Measurements from ENCODE around the gene SPDYE17.
"Not testable (repeated sequence)": the region's sequence is repeated elsewhere in the genome, so short reads cannot be mapped to it uniquely, and the experiment has no call there.

Gene SPDYE17

DNA sequence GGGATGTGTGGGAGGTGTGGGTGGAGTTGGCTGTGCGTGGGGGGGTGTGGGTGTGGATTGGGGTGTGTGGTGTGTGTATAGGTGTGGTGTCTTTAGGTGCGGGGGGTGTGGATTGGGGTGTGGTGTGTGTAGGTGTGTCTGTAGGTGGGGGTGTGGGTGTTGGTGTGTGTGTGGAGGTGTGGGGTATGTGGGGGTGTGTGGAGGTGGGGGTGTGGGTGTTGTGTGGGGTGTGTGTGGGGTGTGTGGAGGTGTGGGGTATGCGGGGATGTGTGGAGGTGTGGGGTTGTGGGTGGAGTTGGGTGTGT lies 33.9 kb downstream of the SPDYE17 start:
- DNase-seq: no peak

- DNase-seq: no peak
These were observed 34.5 kb downstream of the SPDYE17 start for GRCh38 chr7:76997381-76998284.

GRCh38 chr7:76996932-76997331 lies 35.2 kb downstream of the SPDYE17 start:
- not testable (repeated sequence) for DNase-seq

GRCh38 chr7:76994286-76994685 lies 37.9 kb downstream of the SPDYE17 start:
- not testable (repeated sequence) for DNase-seq

DNA sequence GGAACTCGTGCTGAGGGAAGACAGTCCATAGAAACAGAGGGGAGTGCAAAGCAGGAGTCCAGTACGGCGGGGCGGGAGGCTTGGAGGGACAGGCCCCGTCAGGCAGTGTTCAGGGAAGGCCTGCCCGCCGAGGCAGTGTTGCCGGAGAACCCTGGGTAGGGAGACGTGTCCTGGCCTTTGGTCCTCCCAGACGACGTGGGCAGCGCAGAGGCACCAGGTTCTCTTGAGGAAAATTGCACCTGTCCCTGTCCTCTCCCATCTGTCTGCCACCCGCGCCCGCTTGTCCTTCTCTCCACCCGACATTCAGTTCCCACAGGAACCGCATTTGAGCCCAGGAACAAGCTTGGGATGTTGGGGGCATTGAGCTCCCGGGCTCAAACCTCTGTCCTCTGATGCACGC lies 38.3 kb downstream of the SPDYE17 start:
- not testable (repeated sequence) for DNase-seq

- not testable (repeated sequence) for DNase-seq
These were observed 39.3 kb downstream of the SPDYE17 start for GRCh38 chr7:76992871-76993270.

DNA sequence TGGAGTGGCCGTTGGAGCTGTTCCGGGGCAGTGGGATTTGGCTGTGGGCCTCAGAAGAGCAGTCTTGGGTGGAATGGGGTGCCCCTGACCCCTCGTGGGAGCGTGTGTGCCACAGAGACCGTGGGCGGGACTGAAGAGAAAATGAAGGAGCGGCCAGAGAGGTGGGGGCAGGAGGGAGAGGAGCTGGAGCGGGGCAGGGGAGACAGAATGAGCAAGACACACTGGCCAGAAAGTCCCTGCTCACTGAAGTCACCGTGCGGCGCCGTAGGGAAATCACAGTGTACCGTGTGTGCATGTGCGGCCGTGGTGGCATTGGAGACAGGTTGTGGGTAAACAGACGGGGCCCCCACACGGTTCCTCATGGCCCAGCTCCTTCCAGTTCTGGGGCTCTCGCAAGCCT lies 40.0 kb downstream of the SPDYE17 start:
- not testable (repeated sequence) for DNase-seq

DNA sequence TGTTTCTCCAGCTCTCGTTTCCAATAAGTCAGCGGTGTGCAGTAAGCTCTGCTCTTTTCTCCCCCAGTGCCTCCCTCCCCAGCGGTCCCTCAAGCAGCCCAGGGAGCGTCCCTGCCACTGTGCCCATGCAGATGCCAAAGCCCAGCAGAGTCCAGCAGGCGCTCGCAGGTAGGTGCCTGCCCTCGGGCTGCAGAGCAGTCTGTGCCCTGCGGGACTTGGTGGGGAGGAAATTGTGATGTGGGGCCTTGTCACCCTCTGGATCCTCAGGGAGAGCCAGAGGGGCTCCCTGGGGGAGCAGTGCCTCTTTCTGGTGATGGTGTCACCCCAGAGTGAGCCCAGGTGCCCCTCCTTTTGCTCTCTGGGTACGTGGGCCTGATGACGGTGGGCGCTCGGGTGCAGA lies 42.0 kb downstream of the SPDYE17 start:
- DNase-seq: not testable (repeated sequence)

DNA sequence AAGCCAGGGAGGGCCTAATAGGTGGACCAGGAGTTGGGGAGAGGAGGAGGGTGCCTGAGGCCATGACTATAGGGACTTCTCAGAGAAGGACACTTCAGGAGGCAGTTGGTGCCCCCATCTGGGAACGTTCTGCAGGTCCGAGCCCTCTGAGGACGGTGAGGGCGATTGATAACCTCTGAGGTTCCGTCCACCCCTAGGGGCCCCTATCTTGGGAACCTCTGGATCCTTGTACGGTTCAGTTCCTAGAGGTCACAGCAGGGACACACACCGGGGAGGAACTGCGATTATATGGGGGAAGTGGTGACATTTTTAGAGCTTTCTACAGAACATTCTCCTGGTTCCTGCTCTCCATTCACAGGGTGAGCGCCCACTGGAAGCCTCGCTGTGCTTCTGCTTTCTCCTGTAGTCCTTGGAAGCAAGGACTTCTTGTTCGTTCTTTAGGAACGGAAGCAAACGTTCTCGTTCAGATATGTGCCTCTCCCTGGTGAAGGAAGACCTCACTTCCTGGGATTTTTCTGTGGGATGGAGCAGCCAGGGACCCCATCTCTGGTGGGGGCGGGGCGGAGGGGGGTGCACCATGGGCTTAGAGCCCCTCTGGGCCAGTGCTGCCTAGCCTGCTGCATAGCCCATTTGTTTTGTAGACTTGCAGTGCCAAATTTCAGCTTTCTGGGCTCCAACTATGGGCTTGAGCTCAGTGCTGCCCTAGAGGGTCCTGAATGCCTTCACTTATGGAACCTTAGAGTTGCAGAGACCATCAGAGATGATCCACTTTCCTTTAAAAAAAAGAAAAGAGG lies 46.0 kb downstream of the SPDYE17 start:
- not testable (repeated sequence) for DNase-seq

GRCh38 chr7:76984784-76985136 lies 47.4 kb downstream of the SPDYE17 start:
- not testable (repeated sequence) for DNase-seq

DNA sequence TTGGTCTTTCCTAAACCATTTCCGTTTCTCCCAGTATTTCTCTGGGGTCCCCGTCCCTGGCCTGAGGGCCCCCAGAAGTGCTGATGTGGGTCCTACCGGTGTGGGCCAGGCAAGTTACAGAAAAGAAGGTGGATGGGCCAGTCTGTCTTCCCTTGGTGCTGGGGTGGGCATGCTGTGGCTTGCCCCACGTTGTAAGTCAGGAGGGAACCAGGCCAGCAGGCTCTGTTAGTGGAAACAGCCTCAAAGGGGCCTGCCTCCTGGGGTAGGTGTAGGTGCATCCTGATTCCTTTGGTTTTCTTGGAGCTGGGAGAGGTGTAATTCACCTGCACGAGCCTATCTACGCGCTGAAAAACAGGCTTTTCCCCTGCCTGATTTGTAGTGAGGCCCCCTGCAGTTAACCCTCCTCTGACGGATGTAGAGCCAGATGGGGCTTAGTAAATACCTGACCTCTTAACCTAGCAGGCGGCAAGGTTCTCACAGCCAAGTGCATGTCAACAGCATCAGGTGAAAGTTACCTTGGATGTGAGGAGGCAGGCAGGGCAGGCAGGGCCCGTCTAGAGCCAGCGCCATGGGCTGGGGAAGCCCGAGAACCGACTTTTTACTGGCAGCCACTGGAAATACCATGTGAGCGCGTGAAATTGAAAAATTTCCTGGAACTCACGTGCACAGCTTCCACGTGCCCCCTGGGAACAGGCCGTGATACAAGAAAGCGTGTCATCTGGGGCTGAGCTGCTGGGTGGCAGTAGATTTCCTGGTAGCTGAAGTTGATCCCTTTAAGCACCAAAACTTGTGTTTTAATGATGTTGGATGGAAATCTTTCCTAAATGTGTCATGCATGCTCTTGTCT lies 48.0 kb downstream of the SPDYE17 start:
- DNase-seq: not testable (repeated sequence)

DNA sequence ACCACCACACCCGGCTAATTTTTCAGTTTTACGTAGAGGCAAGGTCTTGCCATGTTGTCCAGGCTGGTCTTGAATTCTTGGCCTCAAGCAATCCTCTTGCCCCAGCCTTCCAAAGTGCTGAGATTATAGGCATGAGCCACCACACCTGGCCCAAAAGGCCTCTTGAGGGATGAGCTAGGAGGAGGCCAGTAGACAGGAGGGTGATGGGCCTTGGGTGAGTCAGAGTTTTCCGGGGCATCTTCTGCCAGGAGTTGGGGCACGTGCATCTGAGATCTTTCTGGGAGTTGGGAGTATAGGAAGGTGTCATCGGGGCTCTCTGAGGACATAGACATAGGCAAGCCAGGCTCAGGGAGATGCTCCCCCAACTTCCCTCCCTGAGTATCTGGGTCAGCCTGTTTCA lies 48.8 kb downstream of the SPDYE17 start:
- DNase-seq: not testable (repeated sequence)

DNA sequence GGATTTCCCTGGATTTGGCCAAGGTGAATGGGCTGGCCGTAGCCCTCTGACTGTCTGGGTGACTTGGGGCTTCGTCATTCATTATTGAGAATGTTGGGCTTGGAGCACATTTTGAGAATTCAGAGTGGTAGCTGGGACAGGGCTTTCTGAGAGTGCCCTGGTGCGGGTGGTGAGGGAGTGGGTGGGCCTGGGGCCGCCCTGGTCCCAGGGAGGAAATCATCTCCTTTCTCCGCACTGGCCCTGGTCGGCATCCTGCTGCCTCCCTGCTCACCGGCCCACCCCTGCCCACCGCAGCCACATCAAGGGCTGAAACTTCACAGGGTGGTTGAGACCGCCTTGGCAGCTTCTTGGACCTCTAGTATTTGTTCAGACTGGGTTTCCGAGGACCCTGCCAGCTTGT lies 49.7 kb downstream of the SPDYE17 start:
- DNase-seq: not testable (repeated sequence)

- DNase-seq: not testable (repeated sequence)
These were observed 50.8 kb downstream of the SPDYE17 start for GRCh38 chr7:76981187-76981970.

DNA sequence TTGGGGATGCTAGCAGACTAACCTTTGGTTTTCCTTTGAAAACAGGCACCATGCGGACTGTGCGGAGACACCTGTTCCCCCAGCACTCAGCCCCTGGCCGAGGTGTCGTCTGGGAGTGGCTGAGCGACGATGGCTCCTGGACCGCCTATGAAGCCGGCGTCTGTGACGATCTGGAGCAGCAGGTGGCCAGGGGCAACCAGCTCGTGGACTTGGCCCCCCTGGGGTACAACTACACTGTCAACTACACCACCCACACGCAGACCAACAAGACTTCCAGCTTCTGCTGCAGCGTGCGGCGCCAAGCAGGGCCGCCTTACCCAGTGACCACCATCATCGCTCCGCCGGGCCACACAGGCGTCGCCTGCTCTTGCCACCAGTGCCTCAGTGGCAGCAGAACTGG lies 51.6 kb downstream of the SPDYE17 start:
- DNase-seq: not testable (repeated sequence)

DNA sequence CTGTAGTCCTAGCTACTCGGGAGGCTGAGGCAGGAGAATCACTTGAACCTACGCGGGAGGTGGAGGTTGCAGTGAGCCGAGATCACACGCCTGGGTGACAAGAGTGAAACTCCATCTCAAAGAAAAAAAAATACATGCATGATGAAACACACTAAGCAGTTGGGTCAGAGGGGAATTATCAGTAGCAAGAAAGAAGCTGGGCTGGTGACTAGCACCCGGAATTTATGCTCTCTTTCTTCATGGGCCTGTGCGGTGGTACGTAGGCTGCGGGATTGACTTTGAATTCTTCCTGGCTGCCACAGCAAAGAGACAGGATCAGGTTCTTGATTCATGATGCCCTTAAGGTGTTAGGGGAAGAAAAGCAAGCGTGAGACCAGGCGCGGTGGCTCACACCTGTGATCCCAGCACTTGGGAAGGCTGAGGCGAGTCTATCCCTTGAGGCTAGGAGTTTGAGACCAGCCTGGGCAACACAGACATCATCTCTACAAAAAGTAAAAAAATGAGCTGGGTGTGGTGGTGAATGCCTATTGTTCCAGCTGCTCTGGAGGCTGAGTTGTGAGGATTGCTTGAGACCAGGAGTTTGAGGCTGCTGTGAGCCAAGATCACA lies 54.3 kb downstream of the SPDYE17 start:
- not testable (repeated sequence) for DNase-seq

DNA sequence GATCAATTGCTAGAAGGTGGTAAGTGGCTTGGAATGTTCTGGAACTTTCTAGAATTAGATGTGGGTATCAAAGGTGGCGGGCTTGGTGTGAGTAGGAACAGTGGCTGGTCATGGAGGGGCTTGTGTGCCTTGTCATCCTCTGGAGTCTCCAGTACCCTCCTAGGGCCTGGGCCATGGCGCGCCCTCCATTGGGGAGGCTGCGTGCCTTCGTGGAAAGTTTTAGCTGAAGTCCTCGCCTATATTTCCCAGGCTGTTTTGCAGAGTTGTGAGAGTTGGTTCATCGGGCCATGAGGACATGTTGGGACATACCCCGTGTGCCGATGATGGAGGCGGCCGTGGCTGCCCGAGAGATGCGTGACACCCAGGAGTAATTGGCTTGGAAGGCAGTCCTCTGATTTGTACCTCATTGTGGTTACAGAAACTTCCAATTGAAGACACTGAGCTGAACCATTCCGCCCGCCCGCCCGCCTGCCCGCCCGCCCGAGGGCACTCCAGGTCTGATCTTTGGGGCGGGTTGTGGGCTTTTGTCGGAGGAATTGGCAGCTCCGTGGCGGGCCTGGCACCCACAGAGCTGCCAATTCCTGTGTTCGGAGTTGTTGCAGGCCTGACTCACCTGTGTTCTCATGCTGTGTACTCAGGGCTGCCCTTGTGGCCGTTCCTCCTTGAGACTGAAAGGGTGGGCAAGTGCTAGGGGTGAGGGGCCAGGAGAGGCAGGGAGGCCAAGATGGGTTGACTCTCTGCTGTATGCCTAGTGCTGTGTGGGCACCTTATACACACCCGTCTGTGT lies 57.2 kb downstream of the SPDYE17 start:
- not testable (repeated sequence) for DNase-seq

GRCh38 chr7:76974336-76974735 lies 57.8 kb downstream of the SPDYE17 start:
- DNase-seq: not testable (repeated sequence)

GRCh38 chr7:76972391-76972790 lies 59.8 kb downstream of the SPDYE17 start:
- DNase-seq: not testable (repeated sequence)

Data from NCI-H187 (cell line).